Uterus (tissue), 2 donors: ENCODE measurements around the gene GALNT11.

Experiments used
- POLR2A ChIP-seq, 2 donors: fragments of 450-650 bp; IDR thresholded peaks; one replicate each; pipeline ENCODE4 v1.6.1; 2016; ENCODE audit warnings: antibody characterized with exemption in 2 of 2, mild to moderate bottlenecking in 1 of 2, moderate library complexity in 1 of 2
- TF ChIP-seq, protein P1 (sequence below), 4 experiments: fragments of 200-600 bp in 2 of 4; fragments of 450-650 bp in 2 of 4; sonication (generic) in 2 of 4; IDR thresholded peaks; one replicate each; pipeline ENCODE4 v1.5.1; 2016 to 2019; ENCODE audit warnings: antibody characterized with exemption in 4 of 4, mild to moderate bottlenecking in 2 of 4, moderate library complexity in 1 of 4

GRCh38 chr7:152074673-152075072 is 49.2 kb downstream of the GALNT11 start:
- TF ChIP-seq POLR2A (IDR thresholded peaks at IDR 0.05), result no peak
- TF ChIP-seq, protein P1, sequence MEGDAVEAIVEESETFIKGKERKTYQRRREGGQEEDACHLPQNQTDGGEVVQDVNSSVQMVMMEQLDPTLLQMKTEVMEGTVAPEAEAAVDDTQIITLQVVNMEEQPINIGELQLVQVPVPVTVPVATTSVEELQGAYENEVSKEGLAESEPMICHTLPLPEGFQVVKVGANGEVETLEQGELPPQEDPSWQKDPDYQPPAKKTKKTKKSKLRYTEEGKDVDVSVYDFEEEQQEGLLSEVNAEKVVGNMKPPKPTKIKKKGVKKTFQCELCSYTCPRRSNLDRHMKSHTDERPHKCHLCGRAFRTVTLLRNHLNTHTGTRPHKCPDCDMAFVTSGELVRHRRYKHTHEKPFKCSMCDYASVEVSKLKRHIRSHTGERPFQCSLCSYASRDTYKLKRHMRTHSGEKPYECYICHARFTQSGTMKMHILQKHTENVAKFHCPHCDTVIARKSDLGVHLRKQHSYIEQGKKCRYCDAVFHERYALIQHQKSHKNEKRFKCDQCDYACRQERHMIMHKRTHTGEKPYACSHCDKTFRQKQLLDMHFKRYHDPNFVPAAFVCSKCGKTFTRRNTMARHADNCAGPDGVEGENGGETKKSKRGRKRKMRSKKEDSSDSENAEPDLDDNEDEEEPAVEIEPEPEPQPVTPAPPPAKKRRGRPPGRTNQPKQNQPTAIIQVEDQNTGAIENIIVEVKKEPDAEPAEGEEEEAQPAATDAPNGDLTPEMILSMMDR (IDR thresholded peaks at IDR 0.05), result no peak
